ENCODE measurements around the gene INPP5A.
"Not testable (repeated sequence)": the region's sequence is repeated elsewhere in the genome, so short reads cannot be mapped to it uniquely, and the experiment has no call there.

INPP5A gene

DNA sequence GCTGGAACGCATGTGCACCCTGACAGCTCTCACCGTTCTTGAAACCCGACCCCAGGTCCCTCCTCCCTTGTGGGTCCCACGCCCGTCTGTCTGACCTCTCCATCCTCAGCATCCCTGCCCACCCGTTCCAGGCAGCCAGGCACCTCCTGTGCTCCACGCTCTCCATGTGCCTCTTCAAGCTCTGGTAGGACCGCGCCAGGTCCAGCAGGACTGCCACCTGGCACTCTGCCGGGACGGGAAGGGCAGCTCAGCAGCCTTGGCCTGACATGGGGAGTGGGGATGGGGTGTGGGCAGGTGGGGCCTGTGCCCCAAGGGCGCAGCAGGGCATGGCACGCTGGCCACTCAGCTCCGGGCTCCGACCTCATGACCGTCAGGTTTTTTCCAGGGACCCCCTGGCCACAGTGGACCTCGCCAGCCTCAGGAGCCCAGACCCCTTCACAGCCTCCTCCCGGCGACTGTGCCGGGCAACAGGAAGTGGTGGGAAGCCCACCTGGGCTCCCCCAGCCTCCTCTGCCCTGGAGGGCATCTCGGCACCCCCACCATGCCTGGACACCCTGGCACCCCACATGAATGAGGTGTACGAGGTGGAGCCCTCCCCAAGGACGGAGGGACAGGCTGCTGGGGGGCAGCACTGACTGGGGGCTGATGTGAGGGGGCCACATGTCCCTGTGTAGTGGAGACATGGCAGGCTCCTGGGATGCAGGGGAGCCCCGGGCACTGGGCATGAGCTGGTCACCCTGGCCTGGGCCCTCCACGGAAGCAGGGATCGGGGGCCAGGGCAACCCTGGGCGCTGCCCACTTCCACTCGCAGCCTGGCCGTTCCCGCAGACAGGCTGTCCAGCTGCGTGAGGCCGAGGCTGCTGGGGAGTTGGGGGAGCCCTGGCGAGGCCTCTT is 273.5 kb downstream of the INPP5A start:
- DNase-seq (ENCODE audit: low read depth, low spot score): no peak

DNA sequence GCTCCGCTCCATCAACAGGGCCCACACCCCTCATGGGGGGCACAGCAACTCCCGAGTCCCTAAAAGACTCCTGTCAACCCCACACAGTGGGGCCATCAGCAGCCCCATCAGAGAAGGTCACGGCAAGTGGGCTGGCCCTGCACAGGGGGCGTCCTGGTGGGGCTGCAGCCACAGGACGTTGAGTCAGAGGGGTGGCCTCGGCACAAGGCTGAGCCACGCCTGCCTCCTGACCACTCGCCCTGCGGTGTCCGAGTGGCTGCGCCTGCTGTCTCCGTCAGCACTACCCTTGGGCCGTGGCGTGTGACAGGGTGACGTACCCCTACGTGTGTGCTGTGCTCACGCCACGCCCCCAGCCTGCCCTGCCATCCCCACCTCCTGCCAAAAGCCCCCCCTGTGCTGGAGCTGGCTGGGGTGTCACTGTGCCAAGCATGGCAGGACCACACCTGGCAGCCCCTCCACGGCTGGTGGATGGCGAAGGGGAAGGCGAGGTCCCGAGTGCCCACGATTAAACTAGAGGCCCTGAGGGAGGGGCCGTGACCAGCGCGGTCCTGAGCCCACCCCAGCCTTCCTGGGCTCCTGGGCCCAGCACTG is 274.4 kb downstream of the INPP5A start:
- no peak for DNase-seq (ENCODE audit: low read depth, low spot score)

DNA sequence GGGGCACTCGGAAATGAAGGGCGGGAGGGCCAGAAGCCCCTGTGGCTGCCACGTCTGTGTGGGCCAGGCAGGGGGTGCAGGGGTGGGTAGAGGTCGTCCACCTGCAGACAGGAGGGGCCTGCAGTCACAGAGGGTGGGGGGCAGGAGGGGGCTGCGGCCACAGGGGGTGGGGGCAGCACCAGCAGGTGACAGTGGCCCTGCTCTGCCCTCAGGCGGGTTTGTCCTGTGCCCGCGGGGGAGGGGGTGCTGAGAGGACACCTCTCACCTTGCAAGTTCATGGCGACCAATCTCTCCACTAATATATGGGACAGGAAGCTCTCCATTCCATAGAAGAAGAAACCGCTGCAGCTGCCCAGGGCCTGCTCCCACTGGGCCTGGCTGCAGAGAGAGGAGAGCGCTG is 274.9 kb downstream of the INPP5A start:
- no peak for DNase-seq (ENCODE audit: low read depth, low spot score)

DNA sequence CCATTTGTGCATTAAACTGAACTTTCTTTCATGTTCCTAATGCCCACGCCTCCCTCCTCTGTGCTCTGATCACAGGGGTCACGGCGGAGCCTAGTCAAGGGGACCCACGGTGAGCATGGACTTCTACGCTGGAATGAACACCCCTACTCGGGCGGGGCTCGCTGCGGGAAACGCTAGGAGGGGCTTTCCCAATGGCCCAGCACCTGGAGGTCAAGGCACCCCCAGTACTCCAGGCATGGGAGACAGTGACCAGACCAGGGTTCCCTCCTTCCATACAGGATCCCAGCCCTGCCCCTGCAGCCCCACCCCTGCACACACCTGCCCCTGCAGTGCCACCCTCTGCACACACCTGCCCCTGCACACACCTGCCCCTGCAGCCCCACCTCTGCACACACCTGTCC is 275.4 kb downstream of the INPP5A start:
- DNase-seq (ENCODE audit: low read depth, low spot score): no peak

DNA sequence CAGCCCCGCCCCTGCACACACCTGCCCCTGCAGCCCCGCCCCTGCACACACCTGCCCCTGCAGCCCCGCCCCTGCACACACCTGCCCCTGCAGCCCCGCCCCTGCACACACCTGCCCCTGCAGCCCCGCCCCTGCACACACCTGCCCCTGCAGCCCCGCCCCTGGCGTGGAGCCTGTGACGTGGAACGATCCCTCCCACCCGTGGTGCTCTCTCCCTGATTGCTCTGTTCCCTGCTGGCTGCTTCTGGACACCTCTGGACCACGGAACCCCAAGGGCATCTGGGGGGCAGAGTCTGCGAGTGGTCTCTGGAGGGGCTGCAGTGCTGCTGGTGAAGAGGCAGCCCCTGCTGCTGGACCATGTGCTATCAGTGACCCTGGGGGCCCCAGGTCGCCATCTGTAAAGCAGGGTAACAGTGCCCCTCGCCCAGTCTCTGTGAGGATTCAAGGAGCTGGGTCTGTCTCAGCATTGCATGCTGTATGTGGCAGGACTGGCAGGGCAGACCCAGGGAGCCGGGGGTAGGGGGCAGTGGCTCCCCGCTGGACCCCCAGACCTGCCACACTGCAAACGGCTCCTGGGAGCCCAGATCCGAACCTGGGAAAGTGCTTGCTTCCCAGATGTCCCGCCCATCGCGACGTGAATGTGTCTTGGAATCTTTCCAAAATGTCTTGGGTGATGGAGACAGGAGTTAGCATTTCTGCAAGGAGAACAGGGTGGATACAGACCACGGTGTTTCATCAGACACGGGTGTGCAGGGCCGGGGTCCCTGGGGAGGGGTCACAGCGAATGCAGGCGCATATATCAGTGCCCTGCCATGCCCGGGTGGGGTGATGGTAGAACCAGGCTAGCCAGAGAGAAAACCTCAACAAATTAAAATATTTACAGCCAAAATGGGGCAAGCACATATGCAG is 276.2 kb downstream of the INPP5A start:
- no peak for DNase-seq (ENCODE audit: low read depth, low spot score)

DNA sequence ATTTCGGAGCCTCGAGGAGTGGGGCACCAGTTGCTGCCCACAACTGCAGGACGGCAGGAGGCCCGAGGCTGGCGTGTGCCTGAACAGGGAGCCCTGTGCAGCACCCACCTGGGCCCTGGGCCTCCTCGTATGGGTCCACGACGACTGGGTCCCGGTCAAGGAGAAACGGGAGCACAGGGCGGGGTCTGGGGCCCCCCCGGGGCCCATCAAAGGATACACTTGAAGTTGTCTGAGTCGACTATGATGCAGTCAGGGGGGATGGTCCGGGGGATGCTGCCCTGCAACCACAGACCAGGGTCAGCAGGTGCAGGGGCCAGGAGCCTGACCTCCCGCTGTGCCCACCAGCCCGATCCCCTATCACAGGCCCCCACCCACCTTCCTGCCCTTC is 276.9 kb downstream of the INPP5A start:
- DNase-seq (ENCODE audit: low read depth, low spot score): no peak

DNA sequence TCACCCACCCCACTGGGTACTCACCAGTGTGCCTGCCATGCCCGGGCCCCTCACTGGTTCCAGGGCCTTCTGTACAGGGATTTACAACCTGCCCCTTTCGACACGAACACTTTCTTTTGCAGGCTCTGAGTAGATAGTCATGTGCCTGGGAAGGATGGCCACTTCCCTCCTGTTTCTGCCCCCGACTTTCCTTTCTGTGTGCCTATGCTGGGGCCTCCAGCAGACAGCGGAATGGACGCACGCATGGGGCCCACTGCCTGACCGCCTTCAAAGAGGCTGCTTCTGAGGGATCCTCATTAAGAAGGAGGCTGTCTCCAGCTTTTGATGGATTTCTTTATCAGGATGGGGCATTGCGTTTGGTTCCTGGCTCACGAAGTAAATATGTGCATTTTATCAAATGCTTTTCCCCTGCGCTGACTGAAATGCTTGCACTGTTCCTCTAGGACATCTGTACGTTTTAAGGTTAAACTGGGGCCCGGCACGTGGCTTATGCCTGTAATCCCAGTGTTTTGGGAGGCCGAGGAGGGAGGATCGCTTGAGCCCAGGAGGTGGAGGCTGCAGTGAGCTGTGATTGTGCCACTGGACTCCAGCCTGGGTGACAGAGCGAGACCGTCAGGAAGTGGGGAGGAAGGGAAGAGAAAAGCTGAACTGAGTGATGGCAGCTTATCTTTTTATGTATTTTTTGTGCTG is 277.7 kb downstream of the INPP5A start:
- no peak for DNase-seq (ENCODE audit: low read depth, low spot score)

DNA sequence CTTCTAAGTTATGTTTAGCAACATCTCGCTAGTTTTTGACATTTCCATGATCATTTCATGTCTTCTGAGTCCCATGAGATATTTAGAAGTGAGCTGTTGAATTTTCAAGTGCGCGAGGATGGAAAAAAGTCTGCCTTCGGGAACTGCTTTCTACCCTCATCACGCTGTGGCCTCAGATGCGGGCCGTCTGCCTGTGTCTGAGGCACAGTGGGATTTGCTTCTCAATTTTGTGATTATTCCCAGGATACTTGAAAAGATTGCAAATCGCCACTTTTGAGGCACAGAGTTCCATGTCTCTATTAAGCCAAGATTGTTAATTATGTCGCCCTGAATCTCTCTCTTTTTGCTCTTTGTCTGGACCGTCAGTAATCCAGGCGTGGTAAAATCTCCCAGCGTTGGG is 279.1 kb downstream of the INPP5A start:
- no peak for DNase-seq (ENCODE audit: low read depth, low spot score)

DNA sequence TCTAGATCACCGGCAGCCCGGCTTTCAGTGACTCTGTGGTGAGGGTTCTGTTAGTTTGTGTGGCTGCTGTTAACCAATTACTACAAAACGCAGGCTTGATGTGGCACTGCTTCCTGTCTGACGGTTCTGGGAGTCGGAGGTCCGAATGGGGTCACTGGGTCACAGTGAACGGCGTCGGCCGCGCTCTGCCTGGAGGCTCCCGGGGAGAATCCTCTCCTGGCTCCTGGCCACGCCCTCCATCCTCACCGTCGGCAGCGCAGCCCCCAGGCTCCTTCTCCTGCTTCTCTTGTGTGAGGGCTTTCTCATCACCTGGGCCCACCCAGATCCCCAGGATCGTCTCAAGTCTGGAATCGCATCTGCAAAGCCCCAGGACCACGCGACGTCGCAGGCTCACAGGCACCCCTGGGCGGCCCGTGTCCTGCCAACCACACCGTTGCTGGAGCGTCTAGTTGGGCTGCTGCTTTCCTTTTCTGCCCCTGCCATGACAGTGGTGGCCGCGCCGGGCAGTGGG is 280.2 kb downstream of the INPP5A start:
- no peak for DNase-seq (ENCODE audit: low read depth, low spot score)

DNA sequence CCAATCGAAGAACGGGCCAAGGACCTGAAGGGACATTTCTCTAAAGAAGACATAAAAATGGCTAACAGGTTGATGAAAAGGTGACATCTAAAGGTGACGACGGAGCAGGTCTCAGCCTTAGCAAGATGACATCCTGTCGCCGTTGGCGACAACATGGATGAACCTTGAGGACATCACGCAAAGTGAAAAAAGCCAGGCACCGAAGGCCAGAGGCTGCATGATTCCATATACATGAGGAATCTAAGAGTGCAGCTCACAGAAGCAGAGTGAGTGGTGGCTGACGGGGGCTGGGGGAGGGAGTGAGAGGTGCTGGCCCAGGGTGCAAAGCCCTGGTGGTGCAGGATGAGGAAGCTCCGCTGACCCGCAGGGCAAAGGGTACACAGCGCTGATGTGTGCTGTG is 282.5 kb downstream of the INPP5A start:
- DNase-seq (ENCODE audit: low read depth, low spot score): no peak

DNA sequence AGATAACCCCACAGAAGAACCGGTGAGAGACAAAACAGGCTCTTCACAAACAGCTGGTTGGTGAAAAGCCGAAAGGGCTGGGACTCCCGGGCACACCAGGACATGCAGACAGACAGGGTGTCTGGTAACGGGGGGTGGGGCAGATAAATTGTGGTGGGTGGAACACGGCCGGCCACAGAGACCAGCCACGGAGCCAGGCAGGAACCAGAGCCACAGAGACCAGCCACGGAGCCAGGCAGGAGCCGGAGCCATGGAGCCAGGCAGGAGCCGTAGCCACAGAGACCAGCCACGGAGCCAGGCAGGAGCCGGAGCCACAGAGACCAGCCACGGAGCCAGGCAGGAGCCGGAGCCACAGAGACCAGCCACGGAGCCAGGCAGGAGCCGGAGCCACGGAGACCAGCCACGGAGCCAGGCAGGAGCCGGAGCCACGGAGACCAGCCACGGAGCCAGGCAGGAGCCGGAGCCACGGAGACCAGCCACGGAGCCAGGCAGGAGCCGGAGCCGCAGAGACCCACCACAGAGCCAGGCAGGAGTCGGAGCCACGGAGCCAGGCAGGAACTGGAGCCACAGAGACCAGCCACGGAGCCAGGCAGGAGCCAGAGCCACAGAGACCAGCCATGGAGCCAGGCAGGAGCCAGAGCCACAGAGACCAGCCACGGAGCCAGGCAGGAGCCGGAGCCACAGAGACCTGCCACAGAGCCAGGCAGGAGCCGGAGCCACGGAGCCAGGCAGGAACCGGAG is 288.4 kb downstream of the INPP5A start:
- not testable (repeated sequence) for DNase-seq (ENCODE audit: low read depth, low spot score)

DNA sequence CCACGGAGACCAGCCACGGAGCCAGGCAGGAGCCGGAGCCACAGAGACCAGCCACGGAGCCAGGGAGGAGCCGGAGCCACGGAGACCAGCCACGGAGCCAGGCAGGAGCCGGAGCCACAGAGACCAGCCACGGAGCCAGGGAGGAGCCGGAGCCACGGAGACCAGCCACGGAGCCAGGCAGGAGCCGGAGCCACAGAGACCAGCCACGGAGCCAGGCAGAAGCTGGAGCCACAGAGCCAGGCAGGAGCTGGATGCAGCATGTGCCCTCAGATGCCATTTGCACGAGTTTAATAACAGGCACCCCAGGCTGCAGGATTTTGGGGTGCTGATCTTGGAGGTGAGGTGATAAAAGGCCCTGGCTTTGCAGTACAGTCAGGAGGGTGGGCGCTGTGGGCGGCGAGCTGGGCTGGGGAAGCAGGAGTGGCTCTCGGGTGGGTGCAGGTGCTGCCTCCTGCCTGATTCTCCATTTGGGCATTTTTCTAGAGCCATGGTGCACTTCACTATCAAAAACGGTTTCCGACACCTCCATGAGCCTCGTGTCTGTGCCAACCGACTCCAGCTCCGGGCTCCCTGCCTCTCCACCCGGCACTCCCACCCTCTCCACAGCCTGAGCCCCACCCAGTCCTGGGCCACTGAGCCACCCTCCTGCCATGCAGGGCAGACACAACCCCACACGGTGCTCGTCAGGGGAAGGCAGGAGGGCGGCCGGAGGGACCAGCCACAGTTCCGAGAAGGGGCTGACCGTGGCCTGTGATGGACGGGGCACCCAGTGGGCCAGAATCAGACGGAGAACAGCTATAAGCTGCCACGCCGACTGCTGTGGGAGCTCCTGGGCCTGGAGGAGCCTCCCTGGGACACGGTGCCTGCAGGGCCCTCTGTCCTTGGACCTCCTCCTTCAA is 289.2 kb downstream of the INPP5A start:
- DNase-seq (ENCODE audit: low read depth, low spot score): no peak

DNA sequence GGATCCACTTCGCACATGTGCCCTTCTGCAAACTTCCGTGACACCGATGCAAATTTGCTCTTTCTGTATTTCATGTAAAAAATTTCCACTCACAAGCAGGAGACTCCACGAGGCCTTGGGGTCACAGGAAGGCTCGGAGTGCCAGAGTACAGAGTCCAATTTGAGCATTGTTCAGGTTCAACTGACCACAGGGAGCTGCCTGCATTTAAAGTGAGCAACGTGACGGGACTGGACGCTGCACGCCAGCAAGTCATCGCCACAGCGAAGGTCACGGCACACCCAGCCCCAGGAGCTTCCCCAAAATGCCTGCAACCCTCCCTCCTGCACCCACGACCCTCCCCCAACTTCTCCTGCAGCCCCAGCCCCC is 289.8 kb downstream of the INPP5A start:
- no peak for DNase-seq (ENCODE audit: low read depth, low spot score)

DNA sequence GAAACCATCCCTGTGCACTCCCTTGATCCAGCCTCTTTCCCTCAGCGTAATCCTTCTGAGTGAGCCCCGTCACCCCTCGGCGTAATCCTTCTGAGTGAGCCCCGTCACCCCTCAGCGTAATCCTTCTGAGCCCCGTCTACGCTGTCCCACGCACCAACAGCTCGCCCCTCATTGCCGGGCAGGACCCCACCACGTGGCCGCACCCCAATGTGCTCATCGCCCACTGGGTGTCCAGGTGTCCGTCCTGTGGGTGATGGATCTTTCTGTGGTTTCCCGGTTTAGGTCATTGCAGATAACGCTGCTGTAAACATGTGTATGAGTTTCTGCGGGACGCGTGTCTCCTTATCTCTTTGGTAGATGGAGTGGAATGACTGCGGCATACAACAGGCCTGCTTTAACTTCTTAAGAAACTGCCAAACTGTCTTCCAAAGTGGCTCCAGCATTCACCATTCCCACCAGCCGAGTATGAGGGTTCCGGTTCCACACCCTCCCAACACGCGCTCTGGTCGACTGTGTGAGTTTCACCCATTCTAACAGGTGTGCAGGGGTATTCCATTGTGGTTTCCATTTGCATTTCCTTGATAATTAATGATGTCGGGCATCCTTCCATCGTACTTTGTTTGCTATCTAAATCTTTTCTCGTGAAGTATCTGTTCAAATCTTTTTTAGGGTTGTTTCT is 290.4 kb downstream of the INPP5A start:
- no peak for DNase-seq (ENCODE audit: low read depth, low spot score)

DNA sequence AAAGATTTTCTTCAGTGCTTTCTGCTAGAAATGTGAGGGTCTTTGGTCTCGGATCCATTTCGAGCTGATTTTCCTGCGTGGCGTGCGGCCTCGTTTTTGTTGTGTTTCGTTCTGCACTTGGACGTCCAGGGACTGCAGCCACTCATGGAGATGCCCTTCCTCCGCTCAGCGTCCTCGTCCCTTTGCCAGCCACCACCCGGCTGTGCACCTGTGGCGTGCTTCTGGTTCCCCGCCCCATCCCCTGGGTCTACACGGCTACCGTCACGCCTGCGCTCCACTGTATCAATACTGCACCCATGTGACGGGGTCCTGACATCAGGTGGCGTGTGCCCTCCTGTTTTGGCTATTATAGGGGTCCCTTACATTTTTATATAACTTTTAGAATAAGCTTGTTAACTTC is 291.1 kb downstream of the INPP5A start:
- DNase-seq (ENCODE audit: low read depth, low spot score): no peak

DNA sequence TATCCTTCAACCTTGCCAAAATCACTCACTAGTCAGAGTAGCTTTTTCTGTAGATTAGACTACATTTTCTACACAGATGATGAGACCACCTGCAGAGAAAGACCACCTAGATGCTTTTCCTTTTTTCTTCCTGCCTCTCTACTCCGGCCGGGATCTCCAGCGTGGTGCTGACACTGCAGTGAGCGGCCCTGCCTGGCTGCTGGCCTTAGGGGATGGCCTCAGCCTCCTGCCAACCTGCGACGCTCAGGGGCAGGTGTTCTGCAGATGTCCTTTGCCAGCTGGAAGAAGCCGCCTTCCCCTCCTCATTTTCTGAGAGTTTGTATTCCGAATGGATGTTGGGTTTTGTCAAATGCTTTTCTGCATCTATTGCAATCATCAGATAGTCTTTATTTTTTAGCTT is 291.8 kb downstream of the INPP5A start:
- DNase-seq (ENCODE audit: low read depth, low spot score): no peak

DNA sequence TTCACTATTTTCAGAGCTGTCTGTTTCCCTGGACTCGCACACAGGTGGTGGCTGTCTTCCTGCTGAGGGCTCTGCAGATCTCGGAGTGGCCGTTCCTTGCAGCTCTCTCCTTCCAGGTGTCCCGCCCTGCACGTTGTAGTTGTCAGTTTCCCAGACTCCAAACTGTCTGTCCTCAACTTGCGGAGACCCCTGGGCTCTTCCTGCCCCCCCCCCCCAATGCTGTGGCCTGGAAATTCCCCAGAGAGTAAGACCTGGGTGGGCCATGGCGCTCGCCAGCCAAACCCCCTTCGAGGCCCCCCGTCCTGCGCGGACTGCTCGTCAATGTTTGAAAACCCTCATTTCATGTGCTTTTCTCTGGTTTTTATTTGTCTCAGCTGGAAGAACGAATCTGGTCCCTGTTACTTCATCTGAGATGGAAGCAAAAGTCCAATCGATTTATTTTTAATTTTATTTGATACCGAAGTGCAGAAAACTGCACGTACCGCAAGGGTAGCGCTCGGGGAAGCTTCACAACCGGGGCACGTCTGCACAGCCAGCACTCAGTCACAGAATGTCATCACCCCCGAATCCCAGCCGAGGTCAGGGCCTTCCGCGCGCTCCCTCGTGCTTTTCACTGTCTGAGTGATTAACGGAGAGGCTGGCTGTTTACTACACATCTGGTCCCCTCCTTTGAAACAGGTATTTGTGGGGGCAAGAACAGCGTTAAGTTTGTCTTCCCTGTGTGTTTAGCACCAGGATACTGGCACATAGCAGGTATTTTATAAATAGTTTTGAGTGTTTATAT is 294.8 kb downstream of the INPP5A start:
- DNase-seq (ENCODE audit: low read depth, low spot score): no peak

Measured in brain pericyte (primary cell).